CD8-positive, alpha-beta memory T cell (primary cell): ENCODE results near the gene GOLGA1. TPM values are rescaled to one million over a fixed set of nuclear protein-coding genes. Genes with fewer than 3 reads are reported as not detected.

Experiments used
- CTCF ChIA-PET: fragments of 350-600 bp; sonication (Branson Sonifier 250); formaldehyde crosslinking; loops from one replicate; lab custom pipeline; 2021; ENCODE audit warnings: antibody characterized with exemption; lab: Charles Lee
- POLR2A ChIA-PET: fragments of 350-600 bp; sonication (Branson Sonifier 250); formaldehyde crosslinking; loops from one replicate; lab custom pipeline; 2021; ENCODE audit warnings: antibody characterized with exemption; lab: Charles Lee
- DNase-seq, 5 donors: peaks; one replicate each; pipeline versions ENCODE4 v3.0.0 to v3.0.0-alpha.2; 2020 to 2022; ENCODE audit warnings: mixed read lengths in 1 of 5
- H3K27ac ChIP-seq: one replicate; pipeline ENCODE4 v1.7.0; 2013; ENCODE audit warnings: low read depth, mild to moderate bottlenecking, low read length, moderate library complexity
- H3K27me3 ChIP-seq: 2 replicates; pipeline ENCODE4 v1.7.0; 2013; ENCODE audit warnings: low read length, mild to moderate bottlenecking; ENCODE audit not compliant: insufficient read depth, poor library complexity, severe bottlenecking
- H3K36me3 ChIP-seq: 2 replicates; pipeline ENCODE4 v1.7.0; 2013; ENCODE audit warnings: mild to moderate bottlenecking, low read length, moderate library complexity; ENCODE audit not compliant: insufficient read depth
- H3K4me1 ChIP-seq: 2 replicates; pipeline ENCODE4 v1.7.0; 2013; ENCODE audit warnings: mild to moderate bottlenecking, low read length, moderate library complexity; ENCODE audit not compliant: insufficient read depth
- H3K4me3 ChIP-seq: 2 replicates; pipeline ENCODE4 v1.7.0; 2013; ENCODE audit warnings: mild to moderate bottlenecking, low read length
- H3K9me3 ChIP-seq: 2 replicates; pipeline ENCODE4 v1.7.0; 2013; ENCODE audit warnings: mild to moderate bottlenecking, low read length
- H3K27ac Mint-ChIP-seq, 8 donors: one replicate each; pipeline ENCODE4 v1.8.0; 2020 to 2021; ENCODE audit warnings: mixed read lengths in 8 of 8, mild to moderate bottlenecking in 6 of 8, inconsistent platforms in 3 of 8, moderate library complexity in 3 of 8
- H3K27me3 Mint-ChIP-seq, 2 donors: one replicate each; pipeline ENCODE4 v1.8.0; 2020 to 2021; ENCODE audit warnings: mixed read lengths in 2 of 2, mild to moderate bottlenecking in 1 of 2, moderate library complexity in 1 of 2
- H3K36me3 Mint-ChIP-seq, 3 donors: one replicate each; pipeline ENCODE4 v1.8.0; 2020 to 2021; ENCODE audit warnings: mixed read lengths in 3 of 3, inconsistent platforms in 1 of 3, mild to moderate bottlenecking in 1 of 3
- H3K4me1 Mint-ChIP-seq, 3 donors: one replicate each; pipeline ENCODE4 v1.8.0; 2020 to 2021; ENCODE audit warnings: mixed read lengths in 3 of 3, inconsistent platforms in 1 of 3, mild to moderate bottlenecking in 1 of 3
- H3K4me3 Mint-ChIP-seq, 7 donors: one replicate each; pipeline ENCODE4 v1.8.0; 2020 to 2021; ENCODE audit warnings: mixed read lengths in 7 of 7, mild to moderate bottlenecking in 6 of 7, moderate library complexity in 4 of 7, inconsistent platforms in 2 of 7
- H3K9me3 Mint-ChIP-seq, 5 donors: one replicate each; pipeline ENCODE4 v1.8.0; 2020 to 2022; ENCODE audit warnings: mixed read lengths in 5 of 5, mild to moderate bottlenecking in 3 of 5, moderate library complexity in 2 of 5, inconsistent platforms in 1 of 5
- polyA plus RNA-seq: library from polyadenylated mRNA; unstranded; fragments of 300-500 nt; fragmentation: Illumina TruSeq; gene quantifications from one replicate; pipeline ENCODE4 v1.2.3, GENCODE V29; 2021
- total RNA-seq, 2 experiments: library from RNA; stranded (reverse); gene quantifications; one replicate each; pipeline ENCODE4 v1.2.3, GENCODE V29; 2021

The GOLGA1 gene
- total and polyA plus RNA-seq, 3 experiments from 2014 or later = 8.5 to 21.1 (median 17.1) TPM

- Histone ChIP-seq H3K4me3 (no peak overlapping the region), H3K27me3 (no peaks in the 10 kb centered on the region), H3K36me3 (peaks cover 32% of the 10 kb centered on the region), H3K9me3 (no peaks in the 10 kb centered on the region), H3K4me1 (peaks cover 33% of the 10 kb centered on the region), H3K27ac (no peak overlapping the region)
- DNase-seq = no peak
- Mint-ChIP-seq H3K9me3 (no peaks in the 10 kb centered on the region), H3K27ac (peak overlapping the region in 3 of 8 donors; percentile 11 to 90 (median 41)), H3K36me3 (peaks cover 4 to 48% (median 12%) of the 10 kb centered on the region in 3 donors), H3K27me3 (peaks cover 0 to 2% of the 10 kb centered on the region in 2 donors), H3K4me3 (no peak overlapping the region), H3K4me1 (peaks cover 28 to 56% (median 31%) of the 10 kb centered on the region in 3 donors)
- ChIA-PET POLR2A (interaction anchor here (0.6 kb wide), 1 partner anchor 53 kb away, joined by 4 read pairs; no protein-coding TSS in a partner anchor), CTCF (interaction anchor here (0.5 to 6.5 kb wide), 5 partner anchors 15 to 356 kb away, joined by 3 to 121 read pairs (median 4); partner anchors contain the start of genes NR6A1 and OLFML2A)
Measured at GRCh38 chr9:124855944-124856765, 84.7 kb downstream of the GOLGA1 start.

GRCh38 chr9:124855566-124855943 lies 85.3 kb downstream of the GOLGA1 start:
- Mint-ChIP-seq H3K27ac (peak overlapping the region in 5 of 8 donors; percentile 11 to 90 (median 51)), H3K36me3 (peaks cover 4 to 43% (median 12%) of the 10 kb centered on the region in 3 donors), H3K4me3 (no peak overlapping the region), H3K9me3 (no peaks in the 10 kb centered on the region), H3K27me3 (peaks cover 0 to 2% of the 10 kb centered on the region in 2 donors), H3K4me1 (peaks cover 24 to 50% (median 25%) of the 10 kb centered on the region in 3 donors)
- H3K27ac ChIP-seq = no peak overlapping the region
- H3K4me1 ChIP-seq = peaks cover 27% of the 10 kb centered on the region
- H3K27me3 ChIP-seq = no peaks in the 10 kb centered on the region
- no peaks in the 10 kb centered on the region for H3K9me3 ChIP-seq
- H3K36me3 ChIP-seq = peaks cover 31% of the 10 kb centered on the region
- no peak overlapping the region for H3K4me3 ChIP-seq
- CTCF ChIA-PET = interaction anchor here (0.5 to 6.5 kb wide), 4 partner anchors 16 to 357 kb away, joined by 3 to 121 read pairs (median 4); partner anchors contain the start of genes NR6A1 and OLFML2A
- no peak for DNase-seq
- POLR2A ChIA-PET = interaction anchor here (0.5 kb wide), 1 partner anchor 270 kb away, joined by 4 read pairs; no protein-coding TSS in a partner anchor

DNA sequence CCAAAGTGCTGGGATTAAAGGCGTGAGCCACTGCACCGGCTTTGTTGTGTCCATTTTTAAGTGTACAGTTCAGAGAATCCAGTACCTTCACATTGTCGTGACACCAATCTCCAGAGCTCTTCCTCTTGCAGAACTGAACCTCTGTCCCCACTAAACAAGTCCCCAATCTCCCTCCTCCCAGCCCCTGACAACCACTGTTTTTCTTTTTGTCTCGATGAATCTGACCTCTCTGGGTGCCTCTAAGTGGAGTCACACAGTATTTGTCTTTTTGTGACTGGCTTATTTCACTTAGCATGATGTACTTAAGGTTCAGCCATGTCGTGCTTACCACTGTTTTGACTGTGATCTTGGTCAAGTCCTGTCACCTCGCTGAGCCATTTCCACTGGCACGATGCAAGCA lies 86.1 kb downstream of the GOLGA1 start:
- no peak for DNase-seq
- CTCF ChIA-PET = interaction anchor here (1.5 to 6.5 kb wide), 4 partner anchors 14 to 81 kb away, joined by 4 to 121 read pairs (median 16); partner anchors contain the start of genes NR6A1 and OLFML2A
- H3K4me1 ChIP-seq = peaks cover 19% of the 10 kb centered on the region
- POLR2A ChIA-PET = no interaction called here
- H3K4me3 ChIP-seq = no peak overlapping the region
- no peak overlapping the region for H3K27ac ChIP-seq
- H3K27me3 ChIP-seq = no peaks in the 10 kb centered on the region
- Mint-ChIP-seq H3K4me1 (peaks cover 17 to 42% (median 18%) of the 10 kb centered on the region in 3 donors), H3K4me3 (peak overlapping the region in 1 of 7 donors; percentile 9), H3K27ac (peak overlapping the region; percentile 33 to 96 (median 80)), H3K9me3 (no peaks in the 10 kb centered on the region), H3K27me3 (peaks cover 0 to 2% of the 10 kb centered on the region in 2 donors), H3K36me3 (peaks cover 0 to 35% (median 5%) of the 10 kb centered on the region in 3 donors)
- no peaks in the 10 kb centered on the region for H3K9me3 ChIP-seq
- peaks cover 23% of the 10 kb centered on the region for H3K36me3 ChIP-seq

GRCh38 chr9:124854161-124854560 lies 86.7 kb downstream of the GOLGA1 start:
- Mint-ChIP-seq H3K4me1 (peaks cover 11 to 36% (median 12%) of the 10 kb centered on the region in 3 donors), H3K4me3 (no peak overlapping the region), H3K36me3 (peaks cover 0 to 29% (median 4%) of the 10 kb centered on the region in 3 donors), H3K9me3 (no peaks in the 10 kb centered on the region), H3K27me3 (peaks cover 0 to 2% of the 10 kb centered on the region in 2 donors), H3K27ac (peak overlapping the region; percentile 61 to 91 (median 86))
- Histone ChIP-seq H3K4me1 (peaks cover 15% of the 10 kb centered on the region), H3K27me3 (no peaks in the 10 kb centered on the region), H3K27ac (no peak overlapping the region), H3K9me3 (no peaks in the 10 kb centered on the region), H3K36me3 (peaks cover 17% of the 10 kb centered on the region), H3K4me3 (no peak overlapping the region)
- no peak for DNase-seq
- ChIA-PET POLR2A (interaction anchor here (1.7 kb wide), 1 partner anchor 16 kb away, joined by 6 read pairs; no protein-coding TSS in a partner anchor), CTCF (interaction anchor here (1.1 to 6.5 kb wide), 20 partner anchors 7 to 447 kb away, joined by 3 to 121 read pairs (median 6); partner anchors contain the start of genes ARPC5L, NR6A1, OLFML2A and RPL35)

- Mint-ChIP-seq H3K27ac (peak overlapping the region; percentile 61 to 91 (median 86)), H3K4me1 (peaks cover 8 to 31% (median 12%) of the 10 kb centered on the region in 3 donors), H3K9me3 (no peaks in the 10 kb centered on the region), H3K36me3 (peaks cover 0 to 24% (median 2%) of the 10 kb centered on the region in 3 donors), H3K27me3 (peaks cover 0 to 2% of the 10 kb centered on the region in 2 donors), H3K4me3 (peak overlapping the region in 5 of 7 donors; percentile 32 to 80 (median 57))
- H3K27me3 ChIP-seq = no peaks in the 10 kb centered on the region
- peak in 1 of 5 donors; percentile 18 for DNase-seq
- POLR2A ChIA-PET = interaction anchor here (1.7 kb wide), 1 partner anchor 16 kb away, joined by 6 read pairs; no protein-coding TSS in a partner anchor
- peaks cover 12% of the 10 kb centered on the region for H3K36me3 ChIP-seq
- peaks cover 15% of the 10 kb centered on the region for H3K4me1 ChIP-seq
- H3K4me3 ChIP-seq = peak overlapping the region; percentile 44
- H3K27ac ChIP-seq = peak overlapping the region; percentile 64
- H3K9me3 ChIP-seq = no peaks in the 10 kb centered on the region
- CTCF ChIA-PET = interaction anchor here (1.0 to 6.5 kb wide), 26 partner anchors 8 to 448 kb away, joined by 3 to 121 read pairs (median 6); partner anchors contain the start of genes ARPC5L, NR6A1, OLFML2A and RPL35
Measured at GRCh38 chr9:124853605-124854143, 87.2 kb downstream of the GOLGA1 start.

GRCh38 chr9:124852829-124853531 lies 87.9 kb downstream of the GOLGA1 start, which contains the start of gene WDR38:
WDR38 (plus strand) TSS chr9:124853460; CDS start chr9:124853532, 72 bp downstream.
- H3K9me3 ChIP-seq = no peaks in the 10 kb centered on the region
- Mint-ChIP-seq H3K27ac (peak within 1 kb of the TSS; percentile 64 to 91 (median 87)), H3K4me3 (peak within 1 kb of the TSS; percentile 56 to 88 (median 68)), H3K36me3 (peaks cover 0 to 17% (median 0%) of the 10 kb centered on the region in 3 donors), H3K27me3 (peaks cover 0 to 2% of the 10 kb centered on the region in 2 donors), H3K4me1 (peaks cover 8 to 29% (median 10%) of the 10 kb centered on the region in 3 donors), H3K9me3 (no peaks in the 10 kb centered on the region)
- H3K27ac ChIP-seq = peak within 1 kb of the TSS; percentile 64
- H3K4me3 ChIP-seq = peak within 1 kb of the TSS; percentile 44
- DNase-seq = peak; percentile 73 to 91 (median 87)
- peaks cover 15% of the 10 kb centered on the region for H3K4me1 ChIP-seq
- ChIA-PET CTCF (interaction anchor here (1.0 to 6.5 kb wide), 28 partner anchors 8 to 448 kb away, joined by 3 to 121 read pairs (median 5); partner anchors contain the start of genes ARPC5L, NR6A1, OLFML2A and RPL35), POLR2A (interaction anchor here (1.0 to 1.7 kb wide), 2 partner anchors 8 to 17 kb away, joined by 3 to 6 read pairs; no protein-coding TSS in a partner anchor)
- peaks cover 6% of the 10 kb centered on the region for H3K36me3 ChIP-seq
- H3K27me3 ChIP-seq = no peaks in the 10 kb centered on the region
